GM04503 (cell line): Measurements from ENCODE around the gene TACC2.

Experiments
- DNase-seq: peaks from one replicate; pipeline ENCODE4 v3.0.0-alpha.2; 2012; ENCODE audit warnings: low read depth

The TACC2 gene

GRCh38 chr10:122252805-122253204 is 263.8 kb downstream of the TACC2 start:
- DNase-seq, result no peak

- DNase-seq, result no peak
Measured at GRCh38 chr10:122253605-122254004, 264.6 kb downstream of the TACC2 start.

- no peak for DNase-seq
Measured at GRCh38 chr10:122254831-122255230, 265.9 kb downstream of the TACC2 start.

GRCh38 chr10:122255509-122256301 is 266.7 kb downstream of the TACC2 start:
- no peak for DNase-seq

- no peak for DNase-seq
Measured at GRCh38 chr10:122257041-122257440, 268.1 kb downstream of the TACC2 start.

GRCh38 chr10:122258136-122259074 is 269.4 kb downstream of the TACC2 start:
- DNase-seq, result no peak

- DNase-seq, result no peak
Measured at GRCh38 chr10:122259075-122259466, 270.1 kb downstream of the TACC2 start.

- no peak for DNase-seq
Measured at GRCh38 chr10:122261584-122261983, 272.6 kb downstream of the TACC2 start.

- peak; percentile 83 for DNase-seq
Measured at GRCh38 chr10:122263971-122264370, 275.0 kb downstream of the TACC2 start.

- no peak for DNase-seq
Measured at GRCh38 chr10:122264436-122264835, 275.5 kb downstream of the TACC2 start.

GRCh38 chr10:122264931-122265330 is 276.0 kb downstream of the TACC2 start:
- no peak for DNase-seq

- DNase-seq, result no peak
Measured at GRCh38 chr10:122265896-122266295, 276.9 kb downstream of the TACC2 start.

- no peak for DNase-seq
Measured at GRCh38 chr10:122267849-122268737, 279.1 kb downstream of the TACC2 start.

GRCh38 chr10:122269059-122269687 is 280.2 kb downstream of the TACC2 start:
- no peak for DNase-seq

- DNase-seq, result no peak
Measured at GRCh38 chr10:122271076-122271475, 282.1 kb downstream of the TACC2 start, which contains the start of gene BTBD16. BTBD16 (plus strand) TSS chr10:122271296; CDS start chr10:122275082, 3,786 bp downstream.

GRCh38 chr10:122273966-122274545 is 285.1 kb downstream of the TACC2 start:
- DNase-seq, result no peak

GRCh38 chr10:122276611-122277208 is 287.7 kb downstream of the TACC2 start:
- DNase-seq, result no peak

- DNase-seq, result no peak
Measured at GRCh38 chr10:122277526-122278136, 288.7 kb downstream of the TACC2 start.

GRCh38 chr10:122279725-122280141 is 290.8 kb downstream of the TACC2 start:
- no peak for DNase-seq

GRCh38 chr10:122280156-122280555 is 291.2 kb downstream of the TACC2 start:
- no peak for DNase-seq
